CD8-positive, alpha-beta memory T cell (primary cell): ENCODE results near the gene MASP1. TPM values are rescaled to one million over a fixed set of nuclear protein-coding genes. Genes with fewer than 3 reads are reported as not detected.

Source experiments
- CTCF ChIA-PET: fragments of 350-600 bp; sonication (Branson Sonifier 250); formaldehyde crosslinking; loops from one replicate; lab custom pipeline; 2021; ENCODE audit warnings: antibody characterized with exemption; lab: Charles Lee
- POLR2A ChIA-PET: fragments of 350-600 bp; sonication (Branson Sonifier 250); formaldehyde crosslinking; loops from one replicate; lab custom pipeline; 2021; ENCODE audit warnings: antibody characterized with exemption; lab: Charles Lee
- DNase-seq, 5 donors: peaks; one replicate each; pipeline versions ENCODE4 v3.0.0 to v3.0.0-alpha.2; 2020 to 2022; ENCODE audit warnings: mixed read lengths in 1 of 5
- H3K27ac ChIP-seq: one replicate; pipeline ENCODE4 v1.7.0; 2013; ENCODE audit warnings: low read depth, mild to moderate bottlenecking, low read length, moderate library complexity
- H3K27me3 ChIP-seq: 2 replicates; pipeline ENCODE4 v1.7.0; 2013; ENCODE audit warnings: low read length, mild to moderate bottlenecking; ENCODE audit not compliant: insufficient read depth, poor library complexity, severe bottlenecking
- H3K36me3 ChIP-seq: 2 replicates; pipeline ENCODE4 v1.7.0; 2013; ENCODE audit warnings: mild to moderate bottlenecking, low read length, moderate library complexity; ENCODE audit not compliant: insufficient read depth
- H3K4me1 ChIP-seq: 2 replicates; pipeline ENCODE4 v1.7.0; 2013; ENCODE audit warnings: mild to moderate bottlenecking, low read length, moderate library complexity; ENCODE audit not compliant: insufficient read depth
- H3K4me3 ChIP-seq: 2 replicates; pipeline ENCODE4 v1.7.0; 2013; ENCODE audit warnings: mild to moderate bottlenecking, low read length
- H3K9me3 ChIP-seq: 2 replicates; pipeline ENCODE4 v1.7.0; 2013; ENCODE audit warnings: mild to moderate bottlenecking, low read length
- H3K27ac Mint-ChIP-seq, 8 donors: one replicate each; pipeline ENCODE4 v1.8.0; 2020 to 2021; ENCODE audit warnings: mixed read lengths in 8 of 8, mild to moderate bottlenecking in 6 of 8, inconsistent platforms in 3 of 8, moderate library complexity in 3 of 8
- H3K27me3 Mint-ChIP-seq, 2 donors: one replicate each; pipeline ENCODE4 v1.8.0; 2020 to 2021; ENCODE audit warnings: mixed read lengths in 2 of 2, mild to moderate bottlenecking in 1 of 2, moderate library complexity in 1 of 2
- H3K36me3 Mint-ChIP-seq, 3 donors: one replicate each; pipeline ENCODE4 v1.8.0; 2020 to 2021; ENCODE audit warnings: mixed read lengths in 3 of 3, inconsistent platforms in 1 of 3, mild to moderate bottlenecking in 1 of 3
- H3K4me1 Mint-ChIP-seq, 3 donors: one replicate each; pipeline ENCODE4 v1.8.0; 2020 to 2021; ENCODE audit warnings: mixed read lengths in 3 of 3, inconsistent platforms in 1 of 3, mild to moderate bottlenecking in 1 of 3
- H3K4me3 Mint-ChIP-seq, 7 donors: one replicate each; pipeline ENCODE4 v1.8.0; 2020 to 2021; ENCODE audit warnings: mixed read lengths in 7 of 7, mild to moderate bottlenecking in 6 of 7, moderate library complexity in 4 of 7, inconsistent platforms in 2 of 7
- H3K9me3 Mint-ChIP-seq, 5 donors: one replicate each; pipeline ENCODE4 v1.8.0; 2020 to 2022; ENCODE audit warnings: mixed read lengths in 5 of 5, mild to moderate bottlenecking in 3 of 5, moderate library complexity in 2 of 5, inconsistent platforms in 1 of 5
- polyA plus RNA-seq: library from polyadenylated mRNA; unstranded; fragments of 300-500 nt; fragmentation: Illumina TruSeq; gene quantifications from one replicate; pipeline ENCODE4 v1.2.3, GENCODE V29; 2021
- total RNA-seq, 2 experiments: library from RNA; stranded (reverse); gene quantifications; one replicate each; pipeline ENCODE4 v1.2.3, GENCODE V29; 2021

The MASP1 gene
- total and polyA plus RNA-seq, 3 experiments from 2014 or later, result not detected

- DNase-seq, result no peak
- H3K9me3 Mint-ChIP-seq, result no peaks in the 10 kb centered on the region
- H3K36me3 ChIP-seq, result no peaks in the 10 kb centered on the region
- ChIA-PET CTCF (interaction anchor here (1.6 kb wide), 1 partner anchor 393 kb away, joined by 3 read pairs; no protein-coding TSS in a partner anchor), POLR2A (no interaction called here)
- H3K9me3 ChIP-seq, result no peaks in the 10 kb centered on the region
- H3K36me3 Mint-ChIP-seq, result no peaks in the 10 kb centered on the region
- no peaks in the 10 kb centered on the region for H3K27me3 ChIP-seq
- H3K27ac Mint-ChIP-seq, result no peak overlapping the region
- H3K4me1 Mint-ChIP-seq, result peaks cover 0 to 3% (median 3%) of the 10 kb centered on the region in 3 donors
- no peak overlapping the region for H3K27ac ChIP-seq
- H3K4me1 ChIP-seq, result no peaks in the 10 kb centered on the region
- H3K27me3 Mint-ChIP-seq, result peaks cover 7 to 38% of the 10 kb centered on the region in 2 donors
- H3K4me3 ChIP-seq, result no peak overlapping the region
- H3K4me3 Mint-ChIP-seq, result no peak overlapping the region
Measured at GRCh38 chr3:187286467-187287059, 5.0 kb downstream of the MASP1 start.

DNA sequence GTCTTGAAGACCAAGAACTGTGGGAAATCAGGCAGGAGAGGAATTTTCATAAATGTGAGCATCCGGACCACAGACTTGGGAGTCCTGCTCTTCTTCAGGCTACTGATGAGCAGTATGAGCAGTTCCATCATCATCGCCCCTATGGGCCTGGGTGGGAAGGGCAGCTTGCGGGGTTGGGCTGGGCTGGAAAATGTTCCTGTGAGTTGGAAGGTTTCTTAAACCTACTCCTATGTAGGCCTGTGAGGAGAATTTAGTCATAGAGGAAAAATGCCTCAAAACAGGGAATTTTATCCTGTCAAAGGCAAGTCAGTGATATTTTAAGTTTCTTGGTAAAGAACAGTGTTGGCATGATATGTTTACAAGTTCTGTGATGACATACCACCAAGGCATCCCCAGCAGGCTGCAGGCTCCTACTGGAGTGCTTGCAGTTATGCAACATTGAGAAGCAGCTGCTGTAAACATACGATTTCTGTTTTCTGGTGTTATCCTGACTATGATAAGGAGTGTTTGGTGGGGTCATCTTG lies 10.3 kb downstream of the MASP1 start:
- no peak overlapping the region for H3K4me3 Mint-ChIP-seq
- no peaks in the 10 kb centered on the region for H3K36me3 Mint-ChIP-seq
- no peak for DNase-seq
- CTCF ChIA-PET, result no interaction called here
- no peaks in the 10 kb centered on the region for H3K36me3 ChIP-seq
- no peaks in the 10 kb centered on the region for H3K9me3 ChIP-seq
- peaks cover 3 to 22% of the 10 kb centered on the region in 2 donors for H3K27me3 Mint-ChIP-seq
- H3K4me1 ChIP-seq, result no peaks in the 10 kb centered on the region
- H3K27me3 ChIP-seq, result no peaks in the 10 kb centered on the region
- no peak overlapping the region for H3K4me3 ChIP-seq
- no peak overlapping the region for H3K27ac ChIP-seq
- POLR2A ChIA-PET, result no interaction called here
- H3K27ac Mint-ChIP-seq, result peak overlapping the region in 1 of 8 donors; percentile 48
- no peaks in the 10 kb centered on the region for H3K4me1 Mint-ChIP-seq
- no peaks in the 10 kb centered on the region for H3K9me3 Mint-ChIP-seq

DNA sequence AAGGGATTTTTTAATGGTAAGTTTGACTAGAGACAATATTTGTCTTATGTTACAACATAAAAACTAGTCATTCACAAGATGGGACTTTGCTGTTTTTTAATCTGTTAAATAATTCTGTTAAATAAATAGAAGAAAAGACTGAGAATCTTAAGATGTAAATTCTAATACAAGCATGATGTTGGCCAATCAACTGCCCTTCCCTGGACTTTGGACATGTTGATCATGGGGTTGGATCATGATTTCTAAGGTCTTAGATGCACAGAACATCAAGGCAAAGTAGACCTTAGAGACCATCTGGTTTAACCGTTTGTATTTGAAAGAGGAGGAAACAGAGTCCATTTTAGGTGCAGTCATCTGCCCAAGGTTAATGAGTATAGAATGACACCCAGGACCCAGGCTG lies 10.9 kb downstream of the MASP1 start:
- Mint-ChIP-seq H3K9me3 (no peaks in the 10 kb centered on the region), H3K4me1 (no peaks in the 10 kb centered on the region), H3K27me3 (peaks cover 3 to 26% of the 10 kb centered on the region in 2 donors), H3K36me3 (no peaks in the 10 kb centered on the region), H3K4me3 (no peak overlapping the region), H3K27ac (no peak overlapping the region)
- H3K36me3 ChIP-seq, result no peaks in the 10 kb centered on the region
- POLR2A ChIA-PET, result no interaction called here
- H3K27ac ChIP-seq, result no peak overlapping the region
- H3K4me1 ChIP-seq, result no peaks in the 10 kb centered on the region
- no peaks in the 10 kb centered on the region for H3K9me3 ChIP-seq
- CTCF ChIA-PET, result no interaction called here
- no peak overlapping the region for H3K4me3 ChIP-seq
- no peak for DNase-seq
- H3K27me3 ChIP-seq, result no peaks in the 10 kb centered on the region

DNA sequence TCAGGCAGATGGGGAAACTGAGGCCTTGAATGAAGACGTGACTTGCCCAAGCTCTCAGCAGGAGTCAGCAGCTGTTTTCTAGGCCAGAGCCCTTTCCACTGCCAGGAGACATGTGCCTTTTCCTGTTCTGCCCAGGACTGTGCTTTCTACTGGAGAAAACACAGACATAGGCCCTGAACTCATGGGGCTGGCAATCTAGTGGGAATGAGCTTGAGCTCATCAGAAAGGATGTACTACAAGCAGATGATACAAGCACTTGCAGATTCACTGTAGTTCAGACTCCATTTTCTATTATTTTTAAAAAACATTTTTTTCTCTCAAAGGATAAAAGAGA lies 14.4 kb downstream of the MASP1 start:
- POLR2A ChIA-PET, result no interaction called here
- peaks cover 6 to 20% of the 10 kb centered on the region in 2 donors for H3K27me3 Mint-ChIP-seq
- H3K4me1 ChIP-seq, result no peaks in the 10 kb centered on the region
- H3K36me3 ChIP-seq, result no peaks in the 10 kb centered on the region
- H3K4me3 Mint-ChIP-seq, result no peak overlapping the region
- H3K27ac ChIP-seq, result no peak overlapping the region
- H3K27me3 ChIP-seq, result no peaks in the 10 kb centered on the region
- CTCF ChIA-PET, result interaction anchor here (1.7 kb wide), 1 partner anchor 11 kb away, joined by 4 read pairs; no protein-coding TSS in a partner anchor
- no peak overlapping the region for H3K4me3 ChIP-seq
- H3K27ac Mint-ChIP-seq, result no peak overlapping the region
- no peaks in the 10 kb centered on the region for H3K36me3 Mint-ChIP-seq
- H3K4me1 Mint-ChIP-seq, result no peaks in the 10 kb centered on the region
- no peaks in the 10 kb centered on the region for H3K9me3 ChIP-seq
- no peaks in the 10 kb centered on the region for H3K9me3 Mint-ChIP-seq
- no peak for DNase-seq

- POLR2A ChIA-PET, result no interaction called here
- H3K9me3 Mint-ChIP-seq, result no peaks in the 10 kb centered on the region
- no peak for DNase-seq
- CTCF ChIA-PET, result interaction anchor here (1.7 kb wide), 1 partner anchor 10 kb away, joined by 4 read pairs; no protein-coding TSS in a partner anchor
- no peaks in the 10 kb centered on the region for H3K36me3 Mint-ChIP-seq
- peaks cover 6 to 24% of the 10 kb centered on the region in 2 donors for H3K27me3 Mint-ChIP-seq
- H3K27ac ChIP-seq, result no peak overlapping the region
- no peak overlapping the region for H3K4me3 Mint-ChIP-seq
- no peak overlapping the region for H3K4me3 ChIP-seq
- H3K9me3 ChIP-seq, result no peaks in the 10 kb centered on the region
- H3K36me3 ChIP-seq, result no peaks in the 10 kb centered on the region
- H3K27ac Mint-ChIP-seq, result no peak overlapping the region
- no peaks in the 10 kb centered on the region for H3K4me1 ChIP-seq
- no peaks in the 10 kb centered on the region for H3K27me3 ChIP-seq
- no peaks in the 10 kb centered on the region for H3K4me1 Mint-ChIP-seq
Measured at GRCh38 chr3:187276397-187277128, 15.0 kb downstream of the MASP1 start.

DNA sequence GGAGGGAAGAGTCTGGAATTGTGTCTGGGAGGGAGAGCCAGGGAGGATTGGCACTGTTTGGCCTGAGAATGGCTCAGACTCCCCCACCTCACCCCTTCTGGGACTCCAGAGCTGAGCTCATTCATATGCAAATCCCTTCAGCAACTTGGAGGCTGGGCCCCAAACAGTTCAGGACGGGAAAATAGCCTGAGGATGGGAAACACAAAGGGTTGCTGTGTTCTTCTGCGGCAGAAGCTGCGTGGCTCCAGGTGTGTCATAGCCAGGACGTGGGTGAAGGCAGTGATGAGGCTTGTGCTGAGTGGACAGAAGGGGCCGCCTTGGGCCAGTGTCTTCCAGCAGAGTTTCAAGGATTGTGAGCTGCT lies 16.6 kb downstream of the MASP1 start:
- H3K36me3 ChIP-seq, result no peaks in the 10 kb centered on the region
- ChIA-PET CTCF (no interaction called here), POLR2A (no interaction called here)
- Mint-ChIP-seq H3K4me1 (no peaks in the 10 kb centered on the region), H3K4me3 (no peak overlapping the region), H3K27me3 (peaks cover 10 to 23% of the 10 kb centered on the region in 2 donors), H3K9me3 (peaks cover 0 to under 1% (median 0%) of the 10 kb centered on the region in 5 donors), H3K27ac (no peak overlapping the region), H3K36me3 (peaks cover 0 to 6% (median 0%) of the 10 kb centered on the region in 3 donors)
- DNase-seq, result no peak
- H3K27ac ChIP-seq, result no peak overlapping the region
- H3K9me3 ChIP-seq, result no peaks in the 10 kb centered on the region
- no peaks in the 10 kb centered on the region for H3K27me3 ChIP-seq
- H3K4me3 ChIP-seq, result no peak overlapping the region
- no peaks in the 10 kb centered on the region for H3K4me1 ChIP-seq

DNA sequence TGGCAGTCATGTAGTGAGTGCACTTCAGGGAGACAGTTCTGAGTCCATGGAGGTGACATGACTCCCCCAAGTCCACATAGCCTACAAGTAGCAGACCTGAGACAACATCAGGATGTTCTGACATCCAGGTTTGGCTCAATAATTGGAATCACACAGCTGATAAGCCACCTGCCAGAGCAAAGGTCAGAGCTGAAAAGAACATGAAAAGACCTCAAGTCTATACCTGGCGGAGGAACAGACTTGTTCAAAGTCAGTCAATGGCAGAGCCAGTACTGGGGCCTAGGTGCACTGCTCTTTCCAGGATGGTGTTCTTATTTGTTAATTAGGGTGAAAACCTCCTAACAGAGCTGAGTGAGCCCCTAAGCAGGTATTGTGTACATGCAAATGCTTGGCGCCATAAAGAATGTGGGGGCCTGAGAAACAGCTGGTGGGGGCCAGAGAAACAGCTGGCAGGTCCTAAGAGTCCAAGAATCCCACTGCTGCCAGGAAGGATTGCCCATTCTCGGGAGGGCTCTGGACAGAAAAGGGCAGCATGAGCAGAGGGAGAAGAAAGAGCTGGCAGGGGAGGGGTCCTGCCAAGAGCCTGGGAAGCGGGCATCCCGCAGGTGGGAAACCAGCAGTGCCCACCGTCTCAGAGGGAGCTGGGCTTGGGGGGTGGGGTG lies 17.1 kb downstream of the MASP1 start:
- Histone ChIP-seq H3K4me1 (no peaks in the 10 kb centered on the region), H3K27ac (no peak overlapping the region), H3K4me3 (no peak overlapping the region), H3K9me3 (no peaks in the 10 kb centered on the region), H3K27me3 (no peaks in the 10 kb centered on the region), H3K36me3 (no peaks in the 10 kb centered on the region)
- Mint-ChIP-seq H3K27ac (no peak overlapping the region), H3K36me3 (peaks cover 0 to 9% (median 0%) of the 10 kb centered on the region in 3 donors), H3K4me1 (no peaks in the 10 kb centered on the region), H3K9me3 (peaks cover 0 to 3% (median 1%) of the 10 kb centered on the region in 5 donors), H3K27me3 (peaks cover 11 to 27% of the 10 kb centered on the region in 2 donors), H3K4me3 (no peak overlapping the region)
- DNase-seq, result no peak
- ChIA-PET CTCF (no interaction called here), POLR2A (no interaction called here)

DNA sequence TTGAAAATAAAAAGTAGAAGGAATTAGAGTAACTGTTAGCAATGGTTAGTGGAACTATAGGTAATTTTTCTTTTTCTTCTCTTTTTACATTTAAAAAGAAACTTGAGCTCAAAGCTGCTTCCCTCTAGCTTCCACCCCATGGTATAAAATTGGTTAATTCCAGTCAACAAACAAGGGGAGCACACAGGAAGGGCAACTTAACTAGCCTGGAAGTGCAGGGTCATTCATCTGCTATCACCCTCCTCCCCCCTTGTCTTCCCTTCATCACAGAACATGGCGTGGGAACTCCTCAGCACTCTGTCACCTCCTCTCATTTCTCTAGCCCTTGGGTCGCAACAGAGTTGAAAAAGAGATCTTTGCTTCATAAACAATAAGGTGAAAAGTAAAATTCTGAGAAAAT lies 20.0 kb downstream of the MASP1 start:
- POLR2A ChIA-PET, result no interaction called here
- H3K27me3 Mint-ChIP-seq, result peaks cover 19 to 46% of the 10 kb centered on the region in 2 donors
- no peak for DNase-seq

More for the DNA sequence above, 20.0 kb downstream of the MASP1 start:
- peaks cover 1 to 7% (median 4%) of the 10 kb centered on the region in 5 donors for H3K9me3 Mint-ChIP-seq
- H3K4me3 Mint-ChIP-seq, result no peak overlapping the region
- no peaks in the 10 kb centered on the region for H3K36me3 ChIP-seq
- H3K9me3 ChIP-seq, result no peaks in the 10 kb centered on the region
- no peaks in the 10 kb centered on the region for H3K4me1 ChIP-seq
- H3K27me3 ChIP-seq, result no peaks in the 10 kb centered on the region
- no peak overlapping the region for H3K27ac Mint-ChIP-seq
- H3K4me1 Mint-ChIP-seq, result no peaks in the 10 kb centered on the region
- no peak overlapping the region for H3K27ac ChIP-seq
- CTCF ChIA-PET, result no interaction called here
- no peak overlapping the region for H3K4me3 ChIP-seq
- peaks cover 0 to 13% (median 0%) of the 10 kb centered on the region in 3 donors for H3K36me3 Mint-ChIP-seq
